HEK293 (cell line): Measurements from ENCODE around the gene OST4.
A peak's percentile ranks its signal among the peaks of the same experiment; 100 is the strongest.

ENCODE experiments used
- CTCF ChIA-PET: fragments of 350-600 bp; formaldehyde crosslinking; extraction: SDS; loops from one replicate; lab custom pipeline; 2021; ENCODE audit warnings: antibody characterized with exemption; lab: Yijun Ruan, JAX
- POLR2A ChIA-PET: fragments of 300-600 bp; formaldehyde crosslinking; extraction: SDS; loops from one replicate; lab custom pipeline; 2020; ENCODE audit warnings: antibody characterized with exemption, inconsistent platforms; lab: Yijun Ruan, JAX
- H3K27ac ChIP-seq: fragments of 200-500 bp; sonication (Bioruptor generic); 2 replicates; pipeline ENCODE4 v1.5.1; 2014; ENCODE audit warnings: low read depth, low read length, control low read depth, inconsistent platforms; ENCODE audit errors: extremely low read depth
- H3K36me3 ChIP-seq, 2 experiments: fragments of 200-500 bp in 1 of 2; sonication (Bioruptor generic) in 1 of 2; 1 replicate in 1 of 2; 2 replicates in 1 of 2; pipeline ENCODE4 v1.5.1; 2014 to 2017; ENCODE audit warnings: inconsistent platforms in 2 of 2, low read length in 2 of 2; ENCODE audit not compliant: control insufficient read depth in 2 of 2, insufficient read depth in 1 of 2
- H3K4me1 ChIP-seq: fragments of 200-500 bp; sonication (Bioruptor generic); 2 replicates; pipeline ENCODE4 v1.5.1; 2014; ENCODE audit warnings: mild to moderate bottlenecking, low read length, inconsistent platforms; ENCODE audit not compliant: control insufficient read depth, insufficient read depth
- H3K4me3 ChIP-seq: 2 replicates; pipeline ENCODE4 v1.5.1; 2011; ENCODE audit warnings: low read depth, mild to moderate bottlenecking, control low read depth, low read length, moderate library complexity
- H3K9me3 ChIP-seq: fragments of 200-500 bp; sonication (Bioruptor generic); 2 replicates; pipeline ENCODE4 v1.5.1; 2014; ENCODE audit warnings: low read depth, low read length, inconsistent platforms; ENCODE audit not compliant: control insufficient read depth, insufficient read depth
- GLIS1 ChIP-seq: fragments of 450-650 bp; formaldehyde crosslinking; IDR thresholded peaks from 2 replicates; pipeline ENCODE4 v1.5.1; 2016; ENCODE audit warnings: missing biosample characterization, missing genetic modification characterization
- KLF8 ChIP-seq: fragments of 450-650 bp; formaldehyde crosslinking; IDR thresholded peaks from 2 replicates; pipeline ENCODE4 v1.5.1; 2016; ENCODE audit warnings: missing biosample characterization, missing genetic modification characterization
- ZFP69B ChIP-seq: fragments of 450-650 bp; formaldehyde crosslinking; IDR thresholded peaks from 2 replicates; pipeline ENCODE4 v1.5.1; 2016; ENCODE audit warnings: missing biosample characterization, missing genetic modification characterization
- ZIC2 ChIP-seq: fragments of 450-650 bp; formaldehyde crosslinking; IDR thresholded peaks from 2 replicates; pipeline ENCODE4 v1.5.1; 2016; ENCODE audit warnings: missing biosample characterization, missing genetic modification characterization
- ZNF114 ChIP-seq: fragments of 450-650 bp; formaldehyde crosslinking; IDR thresholded peaks from 2 replicates; pipeline ENCODE4 v1.5.0; 2017; ENCODE audit warnings: missing biosample characterization, missing genetic modification characterization
- ZNF24 ChIP-seq: fragments of 450-650 bp; formaldehyde crosslinking; IDR thresholded peaks from 2 replicates; pipeline ENCODE4 v1.5.1; 2016; ENCODE audit warnings: missing biosample characterization, missing genetic modification characterization
- ZSCAN23 ChIP-seq: fragments of 450-650 bp; formaldehyde crosslinking; IDR thresholded peaks from 2 replicates; pipeline ENCODE4 v1.5.1; 2016; ENCODE audit warnings: missing biosample characterization, missing genetic modification characterization
- TF ChIP-seq, protein P1 (sequence below): fragments of 450-650 bp; formaldehyde crosslinking; IDR thresholded peaks from 2 replicates; pipeline ENCODE4 v1.5.1; 2016; ENCODE audit warnings: missing biosample characterization, missing genetic modification characterization
- TF ChIP-seq, protein P2 (sequence below): fragments of 450-650 bp; formaldehyde crosslinking; IDR thresholded peaks from 2 replicates; pipeline ENCODE4 v1.5.1; 2016; ENCODE audit warnings: missing biosample characterization, missing genetic modification characterization
- TF ChIP-seq, protein P3 (sequence below): fragments of 450-650 bp; formaldehyde crosslinking; optimal IDR thresholded peaks from 2 replicates; pipeline ENCODE3; 2016; ENCODE audit warnings: missing biosample characterization, mild to moderate bottlenecking, missing genetic modification characterization
- TF ChIP-seq, protein P4 (sequence below): fragments of 450-650 bp; formaldehyde crosslinking; IDR thresholded peaks from 2 replicates; pipeline ENCODE4 v1.5.1; 2016; ENCODE audit warnings: missing biosample characterization, missing genetic modification characterization

Gene OST4

DNA sequence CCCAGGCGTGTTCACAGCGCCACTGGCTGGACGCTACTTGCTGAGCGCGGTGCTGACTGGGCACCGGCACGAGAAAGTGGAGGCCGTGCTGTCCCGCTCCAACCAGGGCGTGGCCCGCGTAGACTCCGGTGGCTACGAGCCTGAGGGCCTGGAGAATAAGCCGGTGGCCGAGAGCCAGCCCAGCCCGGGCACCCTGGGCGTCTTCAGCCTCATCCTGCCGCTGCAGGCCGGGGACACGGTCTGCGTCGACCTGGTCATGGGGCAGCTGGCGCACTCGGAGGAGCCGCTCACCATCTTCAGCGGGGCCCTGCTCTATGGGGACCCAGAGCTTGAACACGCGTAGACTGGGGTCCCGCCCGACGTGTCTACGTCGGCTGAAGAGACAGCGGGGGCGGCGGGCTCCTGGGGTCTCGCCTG lies 14.2 kb upstream of the OST4 start (continued):
- TF ChIP-seq, protein P1, sequence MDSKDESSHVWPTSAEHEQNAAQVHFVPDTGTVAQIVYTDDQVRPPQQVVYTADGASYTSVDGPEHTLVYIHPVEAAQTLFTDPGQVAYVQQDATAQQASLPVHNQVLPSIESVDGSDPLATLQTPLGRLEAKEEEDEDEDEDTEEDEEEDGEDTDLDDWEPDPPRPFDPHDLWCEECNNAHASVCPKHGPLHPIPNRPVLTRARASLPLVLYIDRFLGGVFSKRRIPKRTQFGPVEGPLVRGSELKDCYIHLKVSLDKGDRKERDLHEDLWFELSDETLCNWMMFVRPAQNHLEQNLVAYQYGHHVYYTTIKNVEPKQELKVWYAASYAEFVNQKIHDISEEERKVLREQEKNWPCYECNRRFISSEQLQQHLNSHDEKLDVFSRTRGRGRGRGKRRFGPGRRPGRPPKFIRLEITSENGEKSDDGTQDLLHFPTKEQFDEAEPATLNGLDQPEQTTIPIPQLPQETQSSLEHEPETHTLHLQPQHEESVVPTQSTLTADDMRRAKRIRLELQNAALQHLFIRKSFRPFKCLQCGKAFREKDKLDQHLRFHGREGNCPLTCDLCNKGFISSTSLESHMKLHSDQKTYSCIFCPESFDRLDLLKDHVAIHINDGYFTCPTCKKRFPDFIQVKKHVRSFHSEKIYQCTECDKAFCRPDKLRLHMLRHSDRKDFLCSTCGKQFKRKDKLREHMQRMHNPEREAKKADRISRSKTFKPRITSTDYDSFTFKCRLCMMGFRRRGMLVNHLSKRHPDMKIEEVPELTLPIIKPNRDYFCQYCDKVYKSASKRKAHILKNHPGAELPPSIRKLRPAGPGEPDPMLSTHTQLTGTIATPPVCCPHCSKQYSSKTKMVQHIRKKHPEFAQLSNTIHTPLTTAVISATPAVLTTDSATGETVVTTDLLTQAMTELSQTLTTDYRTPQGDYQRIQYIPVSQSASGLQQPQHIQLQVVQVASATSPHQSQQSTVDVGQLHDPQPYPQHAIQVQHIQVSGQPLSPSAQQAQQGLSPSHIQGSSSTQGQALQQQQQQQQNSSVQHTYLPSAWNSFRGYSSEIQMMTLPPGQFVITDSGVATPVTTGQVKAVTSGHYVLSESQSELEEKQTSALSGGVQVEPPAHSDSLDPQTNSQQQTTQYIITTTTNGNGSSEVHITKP (tag by site-specific recombination), result no peak
- TF ChIP-seq ZFP69B (tag by site-specific recombination) (no peak), ZNF114 (tag by site-specific recombination) (no peak), ZIC2 (0 out of 2 replicates have a peak, but pooled peaks have one; percentile 14), KLF8 (tag by site-specific recombination) (no peak; the same call in 1 of the 2 replicates)
- TF ChIP-seq, protein P2, sequence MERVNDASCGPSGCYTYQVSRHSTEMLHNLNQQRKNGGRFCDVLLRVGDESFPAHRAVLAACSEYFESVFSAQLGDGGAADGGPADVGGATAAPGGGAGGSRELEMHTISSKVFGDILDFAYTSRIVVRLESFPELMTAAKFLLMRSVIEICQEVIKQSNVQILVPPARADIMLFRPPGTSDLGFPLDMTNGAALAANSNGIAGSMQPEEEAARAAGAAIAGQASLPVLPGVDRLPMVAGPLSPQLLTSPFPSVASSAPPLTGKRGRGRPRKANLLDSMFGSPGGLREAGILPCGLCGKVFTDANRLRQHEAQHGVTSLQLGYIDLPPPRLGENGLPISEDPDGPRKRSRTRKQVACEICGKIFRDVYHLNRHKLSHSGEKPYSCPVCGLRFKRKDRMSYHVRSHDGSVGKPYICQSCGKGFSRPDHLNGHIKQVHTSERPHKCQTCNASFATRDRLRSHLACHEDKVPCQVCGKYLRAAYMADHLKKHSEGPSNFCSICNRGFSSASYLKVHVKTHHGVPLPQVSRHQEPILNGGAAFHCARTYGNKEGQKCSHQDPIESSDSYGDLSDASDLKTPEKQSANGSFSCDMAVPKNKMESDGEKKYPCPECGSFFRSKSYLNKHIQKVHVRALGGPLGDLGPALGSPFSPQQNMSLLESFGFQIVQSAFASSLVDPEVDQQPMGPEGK (tag by site-specific recombination), result 0 out of 2 replicates have a peak, but pooled peaks have one; percentile 37

DNA sequence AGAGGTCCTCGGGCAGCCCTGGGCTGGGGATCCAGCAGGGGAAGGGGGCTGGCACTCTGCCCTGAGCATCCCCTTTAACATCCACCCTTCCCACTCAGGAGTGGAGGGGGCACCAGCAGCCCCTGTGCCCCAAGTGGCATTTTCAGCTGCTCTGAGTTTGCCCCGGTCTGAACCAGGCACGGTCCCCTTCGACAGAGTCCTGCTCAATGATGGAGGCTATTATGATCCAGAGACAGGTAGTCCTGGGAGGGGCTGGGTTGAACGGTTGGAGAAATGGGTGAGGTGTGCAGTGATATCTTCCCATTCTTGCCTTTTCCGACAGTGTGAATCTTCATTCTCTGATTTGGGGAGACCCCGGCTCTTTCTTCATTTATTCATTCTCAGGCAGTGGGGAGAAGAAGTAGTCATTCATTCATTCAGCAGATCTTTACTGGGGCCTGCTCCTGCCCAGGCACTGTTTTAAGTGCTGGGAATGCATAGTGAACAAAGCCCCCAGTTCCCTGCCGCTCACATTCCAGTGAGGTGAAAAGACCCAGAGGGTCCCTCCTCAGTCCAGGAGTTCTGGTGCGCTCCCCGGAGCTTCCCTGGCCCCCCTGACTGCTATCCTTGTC lies 13.7 kb upstream of the OST4 start:
- Histone ChIP-seq H3K9me3 (no peaks in the 10 kb centered on the region), H3K27ac (no peak overlapping the region; the same call in 1 of the 2 replicates), H3K36me3 (peaks cover 0 to 7% of the 10 kb centered on the region in 2 experiments; a peak in 1 of 3 replicates), H3K4me3 (no peak overlapping the region), H3K4me1 (peaks cover 8% of the 10 kb centered on the region)
- POLR2A ChIA-PET, result interaction anchor here (0.8 to 1.5 kb wide), 3 partner anchors 11 to 35 kb away, joined by 3 to 5 read pairs (median 4); partner anchors contain the start of gene OST4
- TF ChIP-seq, protein P3, sequence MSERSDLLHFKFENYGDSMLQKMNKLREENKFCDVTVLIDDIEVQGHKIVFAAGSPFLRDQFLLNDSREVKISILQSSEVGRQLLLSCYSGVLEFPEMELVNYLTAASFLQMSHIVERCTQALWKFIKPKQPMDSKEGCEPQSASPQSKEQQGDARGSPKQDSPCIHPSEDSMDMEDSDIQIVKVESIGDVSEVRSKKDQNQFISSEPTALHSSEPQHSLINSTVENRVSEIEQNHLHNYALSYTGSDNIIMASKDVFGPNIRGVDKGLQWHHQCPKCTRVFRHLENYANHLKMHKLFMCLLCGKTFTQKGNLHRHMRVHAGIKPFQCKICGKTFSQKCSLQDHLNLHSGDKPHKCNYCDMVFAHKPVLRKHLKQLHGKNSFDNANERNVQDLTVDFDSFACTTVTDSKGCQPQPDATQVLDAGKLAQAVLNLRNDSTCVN, result no peak
- TF ChIP-seq GLIS1 (tag by site-specific recombination) (peak; percentile 83; the same call in 1 of the 2 replicates), ZNF24 (tag by site-specific recombination) (peak; percentile 53; the same call in 1 of the 2 replicates), ZSCAN23 (tag by site-specific recombination) (no peak)
- TF ChIP-seq, protein P4, sequence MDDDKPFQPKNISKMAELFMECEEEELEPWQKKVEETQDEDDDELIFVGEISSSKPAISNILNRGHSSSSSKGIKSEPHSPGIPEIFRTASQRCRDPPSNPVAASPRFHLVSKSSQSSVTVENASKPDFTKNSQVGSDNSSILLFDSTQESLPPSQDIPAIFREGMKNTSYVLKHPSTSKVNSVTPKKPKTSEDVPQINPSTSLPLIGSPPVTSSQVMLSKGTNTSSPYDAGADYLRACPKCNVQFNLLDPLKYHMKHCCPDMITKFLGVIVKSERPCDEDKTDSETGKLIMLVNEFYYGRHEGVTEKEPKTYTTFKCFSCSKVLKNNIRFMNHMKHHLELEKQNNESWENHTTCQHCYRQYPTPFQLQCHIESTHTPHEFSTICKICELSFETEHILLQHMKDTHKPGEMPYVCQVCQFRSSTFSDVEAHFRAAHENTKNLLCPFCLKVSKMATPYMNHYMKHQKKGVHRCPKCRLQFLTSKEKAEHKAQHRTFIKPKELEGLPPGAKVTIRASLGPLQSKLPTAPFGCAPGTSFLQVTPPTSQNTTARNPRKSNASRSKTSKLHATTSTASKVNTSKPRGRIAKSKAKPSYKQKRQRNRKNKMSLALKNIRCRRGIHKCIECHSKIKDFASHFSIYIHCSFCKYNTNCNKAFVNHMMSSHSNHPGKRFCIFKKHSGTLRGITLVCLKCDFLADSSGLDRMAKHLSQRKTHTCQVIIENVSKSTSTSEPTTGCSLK (tag by site-specific recombination), result no peak
- CTCF ChIA-PET, result interaction anchor here (0.7 to 3.3 kb wide), 6 partner anchors 8 to 133 kb away, joined by 3 to 44 read pairs (median 4); no protein-coding TSS in a partner anchor
